ENCODE results near the gene NDOR1.

DNA sequence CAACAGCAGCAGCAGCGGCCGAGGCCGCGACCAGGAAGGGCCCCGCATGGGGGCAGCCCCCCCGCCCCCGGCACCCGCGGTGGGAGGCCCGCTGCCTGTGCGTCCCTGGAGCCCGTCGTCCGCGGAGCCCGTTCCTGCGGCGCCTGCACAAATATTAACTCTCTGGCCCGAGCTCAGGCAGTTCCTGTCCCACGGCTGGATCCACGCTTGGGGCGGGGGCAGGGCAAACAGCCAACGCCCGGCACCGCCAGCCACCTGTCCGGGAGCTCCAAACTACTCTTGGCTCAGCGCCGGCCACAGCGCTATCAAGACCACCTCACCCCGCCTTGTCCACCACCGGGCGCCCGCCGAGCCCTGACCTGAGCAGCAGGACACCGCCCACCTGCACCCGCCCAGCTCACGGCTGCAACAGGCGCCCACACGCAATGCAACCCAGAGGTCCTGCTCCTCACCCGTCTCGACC is 35.6 kb upstream of the NDOR1 start, which contains the start of gene LRRC26:
- TF ChIP-seq, protein P1, sequence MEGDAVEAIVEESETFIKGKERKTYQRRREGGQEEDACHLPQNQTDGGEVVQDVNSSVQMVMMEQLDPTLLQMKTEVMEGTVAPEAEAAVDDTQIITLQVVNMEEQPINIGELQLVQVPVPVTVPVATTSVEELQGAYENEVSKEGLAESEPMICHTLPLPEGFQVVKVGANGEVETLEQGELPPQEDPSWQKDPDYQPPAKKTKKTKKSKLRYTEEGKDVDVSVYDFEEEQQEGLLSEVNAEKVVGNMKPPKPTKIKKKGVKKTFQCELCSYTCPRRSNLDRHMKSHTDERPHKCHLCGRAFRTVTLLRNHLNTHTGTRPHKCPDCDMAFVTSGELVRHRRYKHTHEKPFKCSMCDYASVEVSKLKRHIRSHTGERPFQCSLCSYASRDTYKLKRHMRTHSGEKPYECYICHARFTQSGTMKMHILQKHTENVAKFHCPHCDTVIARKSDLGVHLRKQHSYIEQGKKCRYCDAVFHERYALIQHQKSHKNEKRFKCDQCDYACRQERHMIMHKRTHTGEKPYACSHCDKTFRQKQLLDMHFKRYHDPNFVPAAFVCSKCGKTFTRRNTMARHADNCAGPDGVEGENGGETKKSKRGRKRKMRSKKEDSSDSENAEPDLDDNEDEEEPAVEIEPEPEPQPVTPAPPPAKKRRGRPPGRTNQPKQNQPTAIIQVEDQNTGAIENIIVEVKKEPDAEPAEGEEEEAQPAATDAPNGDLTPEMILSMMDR (IDR thresholded peaks at IDR 0.05; ENCODE audit: low read depth, low read length), result no peak
- no peak for TF ChIP-seq EZH2phosphoT487 (IDR thresholded peaks at IDR 0.05; ENCODE audit: low read depth)
